GM18498 (cell line): Measurements from ENCODE around the gene FOXP4.

Source experiments
- ATAC-seq: cut with Tn5 transposase; IDR thresholded peaks from one replicate; pipeline ENCODE4 v1.9.1; 2021; ENCODE audit warnings: mild to moderate bottlenecking, moderate library complexity; ENCODE audit not compliant: unreplicated experiment

The FOXP4 gene

GRCh38 chr6:41545247-41545702, 906 bp upstream of the FOXP4 start:
- no peak for ATAC-seq

- peak; percentile 48 for ATAC-seq
Observed at GRCh38 chr6:41546475-41546865, 289 bp downstream of the FOXP4 start.

- peak; percentile 25 for ATAC-seq
Observed at GRCh38 chr6:41546866-41547798, 951 bp downstream of the FOXP4 start.

- ATAC-seq, result no peak
Observed at GRCh38 chr6:41547799-41548097, 1.6 kb downstream of the FOXP4 start.

- ATAC-seq, result no peak
Observed at GRCh38 chr6:41548098-41548840, 2.1 kb downstream of the FOXP4 start.

- ATAC-seq, result no peak
Observed at GRCh38 chr6:41548841-41549642, 2.9 kb downstream of the FOXP4 start.

- ATAC-seq, result no peak
Observed at GRCh38 chr6:41549673-41550072, 3.5 kb downstream of the FOXP4 start.

- no peak for ATAC-seq
Observed at GRCh38 chr6:41551086-41551700, 5.0 kb downstream of the FOXP4 start.

- ATAC-seq, result no peak
Observed at GRCh38 chr6:41551857-41552256, 5.7 kb downstream of the FOXP4 start.

- ATAC-seq, result no peak
Observed at GRCh38 chr6:41552723-41553122, 6.5 kb downstream of the FOXP4 start.

GRCh38 chr6:41553405-41553999, 7.3 kb downstream of the FOXP4 start:
- no peak for ATAC-seq

GRCh38 chr6:41555326-41556300, 9.4 kb downstream of the FOXP4 start:
- no peak for ATAC-seq

GRCh38 chr6:41557335-41557734, 11.2 kb downstream of the FOXP4 start:
- no peak for ATAC-seq

- no peak for ATAC-seq
Observed at GRCh38 chr6:41558033-41558807, 12.0 kb downstream of the FOXP4 start.

- no peak for ATAC-seq
Observed at GRCh38 chr6:41559655-41560427, 13.7 kb downstream of the FOXP4 start.

- peak; percentile 83 for ATAC-seq
Observed at GRCh38 chr6:41560431-41561192, 14.4 kb downstream of the FOXP4 start.

- no peak for ATAC-seq
Observed at GRCh38 chr6:41561416-41561815, 15.2 kb downstream of the FOXP4 start.
